ENCODE data around the gene GINM1. TPM values are rescaled to one million over a fixed set of nuclear protein-coding genes. Genes with fewer than 3 reads are reported as not detected.
A peak's percentile ranks its signal among the peaks of the same experiment; 100 is the strongest.

The GINM1 gene
- total RNA-seq, 1 donor from 2014 or later = 18.5 TPM

- H3K9me3 Mint-ChIP-seq = no peaks in the 10 kb centered on the region
- H3K27me3 Mint-ChIP-seq (ENCODE audit: low read depth) = peaks cover 13% of the 10 kb centered on the region
- DNase-seq (ENCODE audit: low read depth, low spot score) = no peak
- H3K4me3 Mint-ChIP-seq = peak overlapping the region; percentile 94
- H3K27ac Mint-ChIP-seq (ENCODE audit: unreplicated experiment) = no peak overlapping the region
- H3K4me1 Mint-ChIP-seq = peaks cover 17% of the 10 kb centered on the region
- no peaks in the 10 kb centered on the region for H3K36me3 Mint-ChIP-seq (ENCODE audit: low read depth)
- TF ChIP-seq CTCF (conservative IDR thresholded peaks at IDR 0.05) = no peak
Measured at GRCh38 chr6:149567945-149568585, 1.9 kb downstream of the GINM1 start.

GRCh38 chr6:149580880-149581279, 14.7 kb downstream of the GINM1 start:
- Mint-ChIP-seq H3K4me3 (no peak overlapping the region), H3K9me3 (no peaks in the 10 kb centered on the region), H3K36me3 (ENCODE audit: low read depth) (peaks cover 8% of the 10 kb centered on the region), H3K4me1 (no peaks in the 10 kb centered on the region), H3K27ac (ENCODE audit: unreplicated experiment) (no peak overlapping the region), H3K27me3 (ENCODE audit: low read depth) (no peaks in the 10 kb centered on the region)
- no peak for DNase-seq (ENCODE audit: low read depth, low spot score)
- TF ChIP-seq CTCF (conservative IDR thresholded peaks at IDR 0.05) = no peak

GRCh38 chr6:149581349-149581748, 15.2 kb downstream of the GINM1 start:
- Mint-ChIP-seq H3K4me3 (no peak overlapping the region), H3K27ac (ENCODE audit: unreplicated experiment) (no peak overlapping the region), H3K4me1 (no peaks in the 10 kb centered on the region), H3K9me3 (no peaks in the 10 kb centered on the region), H3K36me3 (ENCODE audit: low read depth) (peaks cover 11% of the 10 kb centered on the region), H3K27me3 (ENCODE audit: low read depth) (no peaks in the 10 kb centered on the region)
- DNase-seq (ENCODE audit: low read depth, low spot score) = no peak
- no peak for TF ChIP-seq CTCF (conservative IDR thresholded peaks at IDR 0.05)

DNA sequence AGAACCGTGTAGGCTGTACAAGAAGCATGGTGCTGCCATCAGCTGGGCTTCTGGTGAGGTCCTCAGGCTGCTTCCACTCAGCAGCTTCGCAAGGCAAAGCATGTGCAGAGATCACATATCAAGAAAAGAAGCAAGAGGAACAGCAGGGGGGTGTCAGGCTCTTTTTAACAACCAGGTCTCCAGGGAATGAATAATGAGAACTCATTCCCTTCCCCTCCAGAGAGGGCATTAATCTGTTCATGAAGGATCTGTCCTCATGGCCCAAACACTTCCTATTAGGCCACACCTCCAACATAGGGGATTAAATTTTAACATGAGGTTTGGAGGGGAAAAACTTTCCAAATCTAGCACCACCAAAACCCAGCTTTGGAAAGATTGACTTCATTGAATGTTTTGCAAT, 20.0 kb downstream of the GINM1 start:
- no peak for DNase-seq (ENCODE audit: low read depth, low spot score)
- TF ChIP-seq CTCF (conservative IDR thresholded peaks at IDR 0.05) = no peak
- H3K27ac Mint-ChIP-seq (ENCODE audit: unreplicated experiment) = no peak overlapping the region
- H3K4me1 Mint-ChIP-seq = no peaks in the 10 kb centered on the region
- H3K27me3 Mint-ChIP-seq (ENCODE audit: low read depth) = no peaks in the 10 kb centered on the region
- no peak overlapping the region for H3K4me3 Mint-ChIP-seq
- H3K9me3 Mint-ChIP-seq = no peaks in the 10 kb centered on the region
- H3K36me3 Mint-ChIP-seq (ENCODE audit: low read depth) = peaks cover 11% of the 10 kb centered on the region

- DNase-seq (ENCODE audit: low read depth, low spot score) = no peak
- H3K27me3 Mint-ChIP-seq (ENCODE audit: low read depth) = no peaks in the 10 kb centered on the region
- H3K36me3 Mint-ChIP-seq (ENCODE audit: low read depth) = peaks cover 10% of the 10 kb centered on the region
- TF ChIP-seq CTCF (conservative IDR thresholded peaks at IDR 0.05) = no peak
- H3K4me1 Mint-ChIP-seq = no peaks in the 10 kb centered on the region
- H3K9me3 Mint-ChIP-seq = no peaks in the 10 kb centered on the region
- no peak overlapping the region for H3K4me3 Mint-ChIP-seq
- no peak overlapping the region for H3K27ac Mint-ChIP-seq (ENCODE audit: unreplicated experiment)
Measured at GRCh38 chr6:149592983-149593382, 26.8 kb downstream of the GINM1 start.
